IMR-90 (cell line): ENCODE measurements around the gene SYT8. TPM values are rescaled to one million over a fixed set of nuclear protein-coding genes. Genes with fewer than 3 reads are reported as not detected.

ENCODE experiments used
- ATAC-seq: fragments of 200-7000 bp; cut with Tn5 transposase; 2 replicates; pipeline ENCODE4 v1.9.1; 2020; ENCODE audit warnings: low read depth, mild to moderate bottlenecking, moderate library complexity
- BruUV-seq: library from RNA; stranded (reverse); fragments of 400-500 nt; replicated peaks from 2 replicates; lab custom pipeline; 2021; lab: Mats Ljungman, UMichigan
- CTCF ChIA-PET: fragments of 300-600 bp; formaldehyde crosslinking; extraction: SDS; loops from one replicate; lab custom pipeline; 2021; ENCODE audit warnings: antibody characterized with exemption; lab: Yijun Ruan, JAX
- POLR2A ChIA-PET: fragments of 300-600 bp; sonication (Branson Sonifier 250); formaldehyde crosslinking; loops from one replicate; lab custom pipeline; 2022; ENCODE audit warnings: antibody characterized with exemption; ENCODE audit not compliant: unreplicated experiment; lab: Charles Lee
- DNase-seq: peaks from one replicate; pipeline ENCODE4 v3.0.0; 2013
- H2AFZ ChIP-seq: replicated peaks from 2 replicates; pipeline ENCODE3; 2013; ENCODE audit warnings: low read length, mild to moderate bottlenecking; ENCODE audit not compliant: poor library complexity
- H2AK5ac ChIP-seq: 2 replicates; pipeline ENCODE4 v1.6.1; 2013; ENCODE audit warnings: low read depth, low read length, inconsistent platforms
- H2AK9ac ChIP-seq: replicated peaks from 2 replicates; pipeline ENCODE3; 2013; ENCODE audit warnings: mild to moderate bottlenecking, low read depth, low read length, moderate library complexity; ENCODE audit not compliant: poor library complexity
- H2BK120ac ChIP-seq: 2 replicates; pipeline ENCODE4 v1.6.1; 2013; ENCODE audit warnings: low read depth, low read length, inconsistent platforms
- H2BK15ac ChIP-seq: 3 replicates; pipeline ENCODE4 v1.6.1; 2013; ENCODE audit warnings: low read depth, low read length, inconsistent platforms
- H2BK20ac ChIP-seq: 2 replicates; pipeline ENCODE4 v1.6.1; 2013; ENCODE audit warnings: low read depth, mild to moderate bottlenecking, inconsistent platforms, low read length, moderate library complexity
- H2BK5ac ChIP-seq: 2 replicates; pipeline ENCODE4 v1.6.1; 2013; ENCODE audit warnings: mild to moderate bottlenecking, low read depth, low read length, inconsistent platforms; ENCODE audit not compliant: poor library complexity, severe bottlenecking
- H3K14ac ChIP-seq: replicated peaks from 2 replicates; pipeline ENCODE4 v1.6.1; 2013; ENCODE audit warnings: low read depth, low read length, inconsistent platforms
- H3K18ac ChIP-seq: 2 replicates; pipeline ENCODE4 v1.6.1; 2013; ENCODE audit warnings: low read depth, low read length, control low read depth
- H3K23ac ChIP-seq: 2 replicates; pipeline ENCODE4 v1.6.1; 2013; ENCODE audit warnings: low read depth, low read length, inconsistent platforms
- H3K27ac ChIP-seq: 2 replicates; pipeline ENCODE4 v1.5.1; 2013; ENCODE audit warnings: mild to moderate bottlenecking, control low read depth, low read length; ENCODE audit not compliant: insufficient read depth
- H3K27me3 ChIP-seq: 2 replicates; pipeline ENCODE4 v1.6.1; 2013; ENCODE audit warnings: low read length; ENCODE audit not compliant: control insufficient read depth, insufficient read depth
- H3K36me3 ChIP-seq: 2 replicates; pipeline ENCODE4 v1.6.1; 2013; ENCODE audit warnings: low read length, mixed read lengths; ENCODE audit not compliant: control insufficient read depth, insufficient read depth
- H3K4ac ChIP-seq: 2 replicates; pipeline ENCODE4 v1.6.1; 2013; ENCODE audit warnings: low read depth, low read length, inconsistent platforms
- H3K4me1 ChIP-seq: 2 replicates; pipeline ENCODE4 v1.6.1; 2013; ENCODE audit warnings: low read length, mixed read lengths; ENCODE audit not compliant: control insufficient read depth, insufficient read depth
- H3K4me2 ChIP-seq: 2 replicates; pipeline ENCODE4 v1.6.1; 2013; ENCODE audit warnings: low read depth, mild to moderate bottlenecking, control low read depth, low read length, moderate library complexity
- H3K4me3 ChIP-seq: 2 replicates; pipeline ENCODE4 v1.5.1; 2013; ENCODE audit warnings: low read depth, mild to moderate bottlenecking, control low read depth, low read length, moderate library complexity; ENCODE audit not compliant: insufficient read depth
- H3K56ac ChIP-seq: 2 replicates; pipeline ENCODE4 v1.6.1; 2013; ENCODE audit warnings: low read length, inconsistent platforms; ENCODE audit not compliant: insufficient read depth; ENCODE audit errors: extremely low read depth
- H3K79me1 ChIP-seq, 2 experiments: 2 replicates each; pipeline ENCODE4 v1.6.1; 2013; ENCODE audit warnings: low read length in 2 of 2, inconsistent platforms in 1 of 2, low read depth in 1 of 2
- H3K9ac ChIP-seq: 2 replicates; pipeline ENCODE4 v1.6.1; 2013; ENCODE audit warnings: low read depth, low read length, control low read depth
- H3K9me1 ChIP-seq: 2 replicates; pipeline ENCODE4 v1.6.1; 2013; ENCODE audit warnings: low read length, inconsistent platforms; ENCODE audit not compliant: insufficient read depth
- H3K9me3 ChIP-seq: 2 replicates; pipeline ENCODE4 v1.6.1; 2013; ENCODE audit warnings: low read length; ENCODE audit not compliant: control insufficient read depth, insufficient read depth
- H4K20me1 ChIP-seq: 2 replicates; pipeline ENCODE4 v1.6.1; 2013; ENCODE audit warnings: low read length, inconsistent platforms; ENCODE audit not compliant: insufficient read depth
- H4K5ac ChIP-seq: 2 replicates; pipeline ENCODE4 v1.6.1; 2013; ENCODE audit warnings: mild to moderate bottlenecking, low read depth, low read length, control low read depth
- H4K8ac ChIP-seq, 2 experiments: 2 replicates each; pipeline ENCODE4 v1.6.1; 2013; ENCODE audit warnings: low read depth in 2 of 2, low read length in 2 of 2, control low read depth in 1 of 2, inconsistent platforms in 1 of 2
- H4K91ac ChIP-seq: 2 replicates; pipeline ENCODE4 v1.6.1; 2013; ENCODE audit warnings: low read depth, low read length, inconsistent platforms; ENCODE audit not compliant: insufficient read depth
- BHLHE40 ChIP-seq: fragments of 150-350 bp; IDR thresholded peaks from 2 replicates; pipeline ENCODE4 v1.6.1; 2016; ENCODE audit warnings: mild to moderate bottlenecking, low read depth, low read length
- FOS ChIP-seq: fragments of 150-350 bp; IDR thresholded peaks from 2 replicates; pipeline ENCODE4 v1.6.1; 2016; ENCODE audit warnings: low read depth, low read length
- SMC3 ChIP-seq: fragments of 150-350 bp; IDR thresholded peaks from 2 replicates; pipeline ENCODE4 v1.6.1; 2016; ENCODE audit warnings: low read depth, mild to moderate bottlenecking, antibody characterized with exemption, low read length, moderate library complexity
- WGBS, 2 experiments: methylation state at CpG; one replicate each; pipeline versions ENCODE4 v1.1.5 to v1.1.7; 2013; ENCODE audit warnings: missing lambda C conversion rate in 2 of 2; ENCODE audit not compliant: insufficient read length in 1 of 2; ENCODE audit errors: extremely low coverage in 2 of 2; 5-methylcytosine and 5-hydroxymethylcytosine counted together
- dilution Hi-C: fragments of 300-500 bp; cut with HindIII; formaldehyde crosslinking; loops from one replicate; pipeline ENCODE4 v1.14.3; 2018; ENCODE audit warnings: low sequenced_read_pairs; ENCODE audit not compliant: unreplicated experiment
- in situ Hi-C: fragments of 300-500 bp; cut with MboI; formaldehyde crosslinking; loops from 3 replicates; pipeline ENCODE4 v1.14.3; 2019; ENCODE audit warnings: low sequenced_read_pairs, inconsistent platforms, mixed read lengths
- intact Hi-C: fragments of 100-400 bp; cut with micrococcal nuclease; formaldehyde crosslinking; loops from 2 replicates; pipeline ENCODE4 v1.10.0; 2022
- polyA plus RNA-seq, 3 experiments: library from polyadenylated mRNA; depleted of rRNA; stranded (reverse); fragments of >200 nt; gene quantifications; 2 replicates each; pipeline ENCODE4 v1.2.3, GENCODE V29; 2012; ENCODE audit warnings: low replicate concordance in 1 of 3
- total RNA-seq: library from RNA; depleted of rRNA; stranded (reverse); fragments of >200 nt; gene quantifications from 2 replicates; pipeline ENCODE4 v1.2.3, GENCODE V29; 2012

Gene SYT8
- total and polyA plus RNA-seq, 2 of the 4 experiments (the other 2 are of a cell fraction), result not detected

DNA sequence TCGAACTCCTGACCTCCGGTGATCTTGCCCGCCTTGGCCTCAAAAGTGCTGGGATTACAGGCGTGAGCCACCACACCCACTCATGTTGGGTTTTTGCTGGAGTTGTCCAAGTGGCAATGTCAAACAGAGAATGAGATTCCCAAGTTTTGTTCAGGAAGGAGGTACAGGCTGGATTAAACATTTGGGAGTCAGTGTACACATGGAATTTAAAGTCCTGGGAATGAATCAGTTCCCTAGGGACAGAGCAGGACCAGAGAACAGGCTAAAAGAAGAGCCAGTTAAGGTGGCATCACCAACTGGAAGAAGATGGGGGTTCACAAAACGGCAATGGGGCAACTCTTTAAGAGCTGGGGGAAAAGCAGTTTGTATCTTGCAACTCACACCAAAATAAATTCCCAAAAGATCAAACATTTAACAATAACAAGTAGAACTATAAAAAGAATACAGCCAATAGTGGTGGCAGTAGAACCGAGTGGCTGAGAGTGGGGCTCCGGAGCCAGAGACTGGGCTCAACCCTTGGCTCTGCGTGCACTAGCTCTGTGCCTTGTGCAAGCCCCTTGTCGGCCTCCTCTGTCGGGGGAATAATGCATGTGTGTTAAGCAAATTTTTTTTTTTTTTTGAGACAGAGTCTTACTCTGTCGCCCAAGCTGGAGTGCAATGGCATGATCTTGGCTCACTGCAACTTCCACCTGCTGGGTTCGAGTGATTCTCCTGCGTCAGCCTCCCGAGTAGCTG is 37.2 kb upstream of the SYT8 start:
- intact Hi-C loops, result no loop called here
- Histone ChIP-seq H3K14ac (no peak overlapping the region), H4K91ac (no peak overlapping the region), H3K56ac (no peak overlapping the region), H2BK5ac (no peak overlapping the region), H3K4ac (no peak overlapping the region), H3K36me3 (no peaks in the 10 kb centered on the region), H3K27ac (no peak overlapping the region), H2AK9ac (no peak overlapping the region), H4K5ac (no peak overlapping the region), H3K4me1 (no peaks in the 10 kb centered on the region), H2BK20ac (no peak overlapping the region), H2AK5ac (no peak overlapping the region), H2BK15ac (no peak overlapping the region), H3K9me1 (no peaks in the 10 kb centered on the region), H3K18ac (no peak overlapping the region), H2AFZ (no peak overlapping the region), H4K8ac (no peak overlapping the region), H3K27me3 (peaks cover 42% of the 10 kb centered on the region), H3K79me1 (no peaks in the 10 kb centered on the region), H3K4me2 (no peak overlapping the region), H4K20me1 (no peaks in the 10 kb centered on the region), H2BK120ac (no peak overlapping the region), H3K9me3 (no peaks in the 10 kb centered on the region), H3K9ac (no peak overlapping the region), H3K4me3 (no peak overlapping the region), H3K23ac (no peak overlapping the region)
- DNase-seq (no peak), ATAC-seq (no peak)
- no peak for TF ChIP-seq SMC3
- TF ChIP-seq BHLHE40, result no peak
- TF ChIP-seq FOS, result no peak
- no CpG with 5 or more reads among the region's 14 CpGs for WGBS, 2 experiments
- CTCF ChIA-PET, result no interaction called here
- in situ Hi-C loops, result no loop called here
- POLR2A ChIA-PET, result no interaction called here
- dilution Hi-C loops, result no loop called here
- BruUV-seq, result no TSS peak
